ENCODE data around the gene MAP2.

GRCh38 chr2:209721497-209721896 lies 297.6 kb downstream of the MAP2 start:
- TF ChIP-seq CTCF (IDR thresholded peaks at IDR 0.05) (no peak), POLR2A (IDR thresholded peaks at IDR 0.05) (no peak)
